SU-DHL-6 (cell line): ENCODE results near the gene ZFAND3.

Experiments
- H2AFZ ChIP-seq: fragments of 200-600 bp; sonication (generic); 2 replicates; pipeline ENCODE4 v1.6.1; 2014; ENCODE audit warnings: low read depth, mild to moderate bottlenecking, moderate library complexity, mixed read lengths, antibody characterized with exemption, low read length; ENCODE audit not compliant: severe bottlenecking
- H3F3A ChIP-seq: fragments of 200-600 bp; shearing (Covaris generic); 2 replicates; pipeline ENCODE4 v1.6.0; 2016; ENCODE audit warnings: antibody characterized with exemption, mild to moderate bottlenecking; ENCODE audit not compliant: insufficient read depth
- H3K27ac ChIP-seq: fragments of 200-600 bp; sonication (generic); 2 replicates; pipeline ENCODE4 v1.5.1; 2016; ENCODE audit warnings: low read depth, mild to moderate bottlenecking, low read length, moderate library complexity, mixed read lengths
- H3K27me3 ChIP-seq: fragments of 200-600 bp; sonication (generic), shearing (Covaris generic); 2 replicates; pipeline ENCODE4 v1.6.0; 2014; ENCODE audit warnings: mild to moderate bottlenecking, low read length
- H3K36me3 ChIP-seq: fragments of 200-600 bp; sonication (generic); 2 replicates; pipeline ENCODE4 v1.6.1; 2014; ENCODE audit warnings: mild to moderate bottlenecking, low read length, mixed read lengths
- H3K4me2 ChIP-seq: fragments of 300-600, 200-600 bp; shearing (Covaris generic), sonication (generic); 2 replicates; pipeline ENCODE4 v1.6.0; 2014; ENCODE audit warnings: low read length, low read depth, mild to moderate bottlenecking; ENCODE audit not compliant: poor library complexity, severe bottlenecking
- H3K4me3 ChIP-seq: fragments of 200-600 bp; sonication (generic); 2 replicates; pipeline ENCODE4 v1.5.1; 2014; ENCODE audit warnings: antibody characterized with exemption, low read length, mild to moderate bottlenecking, mixed read lengths; ENCODE audit not compliant: insufficient read depth, poor library complexity, severe bottlenecking
- H3K79me2 ChIP-seq: fragments of 200-600 bp; sonication (generic); 2 replicates; pipeline ENCODE4 v1.6.1; 2014; ENCODE audit warnings: mild to moderate bottlenecking, low read length, moderate library complexity; ENCODE audit not compliant: insufficient read depth
- H3K9ac ChIP-seq: fragments of 200-600 bp; sonication (generic); 2 replicates; pipeline ENCODE4 v1.7.0; 2014; ENCODE audit warnings: mild to moderate bottlenecking, low read length
- H3K9me2 ChIP-seq: fragments of 200-600 bp; sonication (generic); replicated peaks from 2 replicates; pipeline ENCODE4 v1.6.1; 2014; ENCODE audit warnings: low read length; ENCODE audit not compliant: insufficient read depth
- H3K9me3 ChIP-seq: fragments of 200-600 bp; sonication (generic); 2 replicates; pipeline ENCODE4 v1.6.1; 2014; ENCODE audit warnings: low read length, mixed read lengths; ENCODE audit not compliant: insufficient read depth
- H4K20me1 ChIP-seq: fragments of 200-600 bp; sonication (generic); 2 replicates; pipeline ENCODE4 v1.6.1; 2014; ENCODE audit warnings: low read depth, mild to moderate bottlenecking, antibody characterized with exemption, low read length, moderate library complexity, mixed read lengths
- CTCF ChIP-seq: fragments of 200-600 bp; sonication (generic); IDR thresholded peaks from one replicate; pipeline ENCODE4 v1.5.1; 2017; ENCODE audit warnings: antibody characterized with exemption, mild to moderate bottlenecking, low read length, moderate library complexity; ENCODE audit not compliant: insufficient read depth, poor library complexity, severe bottlenecking
- EZH2phosphoT487 ChIP-seq: fragments of 200-600 bp; sonication (generic), shearing (Covaris generic); conservative IDR thresholded peaks from 2 replicates; pipeline ENCODE4 v1.6.1; 2018; ENCODE audit warnings: mild to moderate bottlenecking, antibody characterized with exemption, low read length, moderate library complexity, mixed read lengths

ZFAND3 gene

GRCh38 chr6:37809197-37809543 is 10.4 kb upstream of the ZFAND3 start:
- TF ChIP-seq CTCF (no peak), EZH2phosphoT487 (no peak)
- Histone ChIP-seq H3K27me3 (no peaks in the 10 kb centered on the region), H3K4me2 (no peak overlapping the region)

GRCh38 chr6:37812841-37813240 is 6.7 kb upstream of the ZFAND3 start:
- Histone ChIP-seq H3K4me2 (no peak overlapping the region), H4K20me1 (no peaks in the 10 kb centered on the region), H3K4me3 (no peak overlapping the region), H3K9me3 (no peaks in the 10 kb centered on the region), H3K27ac (no peak overlapping the region), H3F3A (peaks cover 7% of the 10 kb centered on the region; the same call in 1 of the 2 replicates), H3K27me3 (no peaks in the 10 kb centered on the region), H3K36me3 (no peaks in the 10 kb centered on the region), H3K79me2 (no peaks in the 10 kb centered on the region), H3K9me2 (no peaks in the 10 kb centered on the region), H2AFZ (no peak overlapping the region), H3K9ac (no peak overlapping the region)
- TF ChIP-seq EZH2phosphoT487 (no peak), CTCF (no peak)

More at GRCh38 chr6:37809197-37809543, 10.4 kb upstream of the ZFAND3 start:
- H3K36me3 ChIP-seq = no peaks in the 10 kb centered on the region
- H3K4me3 ChIP-seq = no peak overlapping the region
- H3K79me2 ChIP-seq = no peaks in the 10 kb centered on the region
- no peak overlapping the region for H2AFZ ChIP-seq
- H3K9me3 ChIP-seq = no peaks in the 10 kb centered on the region
- no peak overlapping the region for H3K27ac ChIP-seq
- no peak overlapping the region for H3K9ac ChIP-seq
- no peaks in the 10 kb centered on the region for H3F3A ChIP-seq
- H3K9me2 ChIP-seq = no peaks in the 10 kb centered on the region
- no peaks in the 10 kb centered on the region for H4K20me1 ChIP-seq

GRCh38 chr6:37814374-37814773 is 5.2 kb upstream of the ZFAND3 start:
- Histone ChIP-seq H3K4me2 (no peak overlapping the region), H3K27me3 (no peaks in the 10 kb centered on the region), H3K4me3 (no peak overlapping the region), H3K36me3 (no peaks in the 10 kb centered on the region), H3K79me2 (no peaks in the 10 kb centered on the region), H4K20me1 (no peaks in the 10 kb centered on the region), H2AFZ (no peak overlapping the region), H3K9me2 (no peaks in the 10 kb centered on the region), H3K9me3 (no peaks in the 10 kb centered on the region), H3K27ac (no peak overlapping the region), H3K9ac (no peak overlapping the region), H3F3A (peaks cover 7% of the 10 kb centered on the region; the same call in 1 of the 2 replicates)
- TF ChIP-seq CTCF (no peak), EZH2phosphoT487 (no peak)
